Fibroblast of the aortic adventitia (primary cell): ENCODE results near the gene HS3ST5. TPM values are rescaled to one million over a fixed set of nuclear protein-coding genes. Genes with fewer than 3 reads are reported as not detected.

ENCODE experiments used
- DNase-seq: peaks from one replicate; pipeline ENCODE4 v3.0.0-alpha.2; 2010; ENCODE audit warnings: low read depth
- H3K4me3 ChIP-seq: 2 replicates; pipeline ENCODE4 v1.5.1; 2011; ENCODE audit warnings: low read depth, mild to moderate bottlenecking, control low read depth, low read length, moderate library complexity
- CTCF ChIP-seq: IDR thresholded peaks from 2 replicates; pipeline ENCODE4 v1.5.1; 2011; ENCODE audit warnings: mild to moderate bottlenecking, low read length, control low read depth, inconsistent platforms; ENCODE audit not compliant: insufficient read depth
- total RNA-seq: library from RNA; depleted of rRNA; stranded (reverse); fragments of >200 nt; gene quantifications from 2 replicates; pipeline ENCODE4 v1.2.3, GENCODE V29; 2012; ENCODE audit warnings: low replicate concordance

HS3ST5 gene
- total RNA-seq, 1 donor, result 0.09 TPM

DNA sequence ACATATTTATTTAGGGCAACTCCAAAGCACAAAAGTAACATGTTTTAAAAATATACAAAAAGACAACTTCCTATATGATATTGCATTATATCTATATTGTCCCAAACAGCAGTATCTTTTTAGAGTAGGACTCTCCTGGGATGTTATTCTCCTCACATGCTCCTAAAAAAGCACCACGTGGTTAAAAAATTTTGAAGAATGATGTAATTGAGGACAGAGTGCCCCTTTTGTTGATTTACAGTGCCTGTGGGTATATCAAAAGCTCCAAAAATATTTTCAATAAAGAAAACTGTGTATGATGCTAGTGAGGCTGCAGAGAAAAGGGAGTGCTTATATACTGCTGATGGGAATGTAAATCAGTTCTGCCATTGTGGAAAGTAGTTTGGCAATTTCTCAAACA is 241.6 kb downstream of the HS3ST5 start:
- no peak for TF ChIP-seq CTCF
- H3K4me3 ChIP-seq, result no peak overlapping the region
- DNase-seq, result no peak

DNA sequence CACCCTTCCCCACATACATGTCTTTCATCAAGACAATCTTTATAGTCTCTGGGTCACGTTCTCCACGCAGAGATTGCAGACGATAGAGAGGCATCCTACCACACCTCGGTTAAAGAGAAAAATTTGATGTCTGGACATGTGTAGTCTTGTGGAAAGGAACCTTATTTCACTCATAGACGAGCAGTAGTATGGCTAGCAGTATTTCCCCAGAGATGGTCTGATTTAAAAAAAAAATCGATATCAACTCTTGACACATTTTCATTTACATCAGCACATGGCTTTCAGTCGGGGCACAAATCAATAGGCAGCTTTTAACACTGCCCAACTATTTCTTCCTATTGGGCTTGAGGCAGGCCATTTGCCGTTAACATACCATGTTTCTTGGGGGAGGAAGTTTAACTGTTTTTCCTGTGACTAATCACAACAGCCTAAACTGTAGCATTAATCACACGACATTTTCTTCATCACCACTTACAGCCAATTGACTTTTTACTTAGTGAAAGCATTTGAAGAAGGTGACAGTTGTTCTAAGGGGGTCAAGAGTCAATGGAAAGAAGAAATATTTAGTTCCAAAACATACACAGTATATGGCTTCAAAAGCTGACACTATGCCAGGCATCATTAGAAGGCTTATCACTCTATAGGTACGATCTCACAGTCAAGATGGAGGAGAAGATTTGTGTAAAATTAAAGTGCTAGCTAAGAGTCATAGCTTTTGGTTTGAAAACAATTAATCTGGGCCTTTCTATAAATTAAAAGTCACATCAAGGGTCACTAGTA is 242.4 kb downstream of the HS3ST5 start:
- no peak for DNase-seq
- no peak overlapping the region for H3K4me3 ChIP-seq
- TF ChIP-seq CTCF, result no peak

DNA sequence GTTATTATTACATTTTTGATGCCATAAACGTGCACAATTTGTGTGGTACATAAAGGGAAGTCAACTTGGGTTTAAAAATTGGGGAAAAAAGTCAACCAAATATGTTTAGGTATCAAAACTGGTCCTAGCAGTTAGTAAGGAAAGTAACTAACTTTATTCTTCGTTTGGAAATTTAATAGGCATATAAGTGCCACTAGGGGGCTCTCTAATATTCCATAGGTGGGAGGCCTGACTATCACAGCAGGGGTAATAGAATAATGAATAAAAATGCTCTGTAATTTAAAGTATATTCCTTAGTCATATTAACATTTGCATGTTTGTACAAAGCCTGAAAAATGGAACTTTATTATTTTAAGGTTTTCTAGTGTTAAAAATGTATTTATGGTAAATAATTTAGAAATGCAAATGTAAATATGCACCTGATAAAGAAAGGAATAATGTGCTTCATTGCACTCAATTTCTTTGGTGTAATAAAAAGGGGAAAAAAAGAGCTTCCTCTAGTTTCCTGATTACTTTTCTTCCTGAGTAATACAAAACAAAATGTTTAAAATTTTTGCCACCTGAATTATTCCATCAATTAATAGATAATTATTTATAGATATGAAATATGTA is 246.2 kb downstream of the HS3ST5 start:
- peak; percentile 47 for DNase-seq
- no peak overlapping the region for H3K4me3 ChIP-seq
- peak; percentile 73 for TF ChIP-seq CTCF

DNA sequence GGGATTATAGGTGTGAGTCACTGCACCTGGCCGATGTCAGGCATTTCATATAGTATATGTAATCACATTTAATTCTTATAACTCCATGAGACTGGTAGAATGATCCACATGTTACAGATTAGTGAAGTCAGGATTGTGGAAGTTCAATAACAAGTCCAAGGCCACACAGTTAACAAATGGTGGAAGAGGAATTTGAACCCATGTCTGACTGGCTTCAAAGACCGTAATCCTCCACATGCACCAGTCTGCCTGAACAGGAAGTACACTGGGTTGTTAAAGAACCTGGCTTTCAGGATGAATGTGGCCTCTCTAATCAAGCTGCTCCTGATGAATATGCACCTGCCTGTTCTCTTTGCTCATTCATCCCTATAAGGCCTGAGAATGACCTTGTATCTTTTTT is 249.9 kb downstream of the HS3ST5 start:
- TF ChIP-seq CTCF, result no peak
- no peak overlapping the region for H3K4me3 ChIP-seq
- no peak for DNase-seq

DNA sequence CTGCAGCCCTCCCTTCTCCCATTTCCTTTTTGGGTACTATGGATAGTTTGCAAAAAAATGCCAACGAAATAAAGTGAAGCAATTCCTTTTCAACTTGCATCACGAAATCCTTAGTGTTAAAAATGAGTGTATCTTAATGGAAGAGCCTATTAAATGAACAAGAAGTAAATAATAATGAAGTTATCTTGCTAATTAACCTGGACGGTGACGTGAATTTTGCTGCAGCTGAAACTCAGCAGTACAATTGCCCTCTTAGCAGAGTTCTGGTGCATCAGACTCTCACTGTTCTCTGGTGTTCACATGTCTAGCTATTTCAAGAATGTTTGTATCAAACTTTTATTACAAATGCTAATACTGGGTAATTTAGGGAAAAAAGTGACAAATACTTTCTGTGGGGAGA is 252.2 kb downstream of the HS3ST5 start:
- no peak for TF ChIP-seq CTCF
- H3K4me3 ChIP-seq, result no peak overlapping the region
- no peak for DNase-seq

GRCh38 chr6:114087496-114087895 is 255.3 kb downstream of the HS3ST5 start:
- no peak for TF ChIP-seq CTCF
- H3K4me3 ChIP-seq, result no peak overlapping the region
- no peak for DNase-seq

DNA sequence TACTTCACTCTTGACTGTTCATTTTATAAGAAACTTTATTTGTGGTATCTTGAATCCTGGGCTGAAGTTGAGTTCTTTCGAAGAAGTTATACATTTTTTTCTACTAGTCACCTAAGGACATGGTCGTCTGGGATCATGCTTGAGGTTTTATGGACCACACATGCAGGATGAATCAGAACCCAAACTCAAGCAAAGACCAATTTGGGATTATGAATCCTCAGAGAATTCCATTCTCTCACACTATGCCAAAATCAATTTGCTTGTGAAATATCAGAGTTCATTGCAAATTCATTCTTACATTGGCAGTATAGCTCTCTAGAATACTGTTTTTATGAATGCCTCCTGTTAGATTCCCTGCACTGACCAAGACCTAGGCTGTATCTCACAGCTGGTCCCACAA is 257.6 kb downstream of the HS3ST5 start:
- no peak overlapping the region for H3K4me3 ChIP-seq
- DNase-seq, result peak; percentile 7
- TF ChIP-seq CTCF, result no peak
